Superior temporal gyrus (tissue), 1 donor: ENCODE results near the gene KCTD10.

ENCODE experiments used
- DNase-seq: peaks from one replicate; pipeline ENCODE4 v3.0.0-alpha.2; 2016; ENCODE audit errors: extremely low spot score

KCTD10 gene, protein sequence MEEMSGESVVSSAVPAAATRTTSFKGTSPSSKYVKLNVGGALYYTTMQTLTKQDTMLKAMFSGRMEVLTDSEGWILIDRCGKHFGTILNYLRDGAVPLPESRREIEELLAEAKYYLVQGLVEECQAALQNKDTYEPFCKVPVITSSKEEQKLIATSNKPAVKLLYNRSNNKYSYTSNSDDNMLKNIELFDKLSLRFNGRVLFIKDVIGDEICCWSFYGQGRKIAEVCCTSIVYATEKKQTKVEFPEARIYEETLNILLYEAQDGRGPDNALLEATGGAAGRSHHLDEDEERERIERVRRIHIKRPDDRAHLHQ

DNA sequence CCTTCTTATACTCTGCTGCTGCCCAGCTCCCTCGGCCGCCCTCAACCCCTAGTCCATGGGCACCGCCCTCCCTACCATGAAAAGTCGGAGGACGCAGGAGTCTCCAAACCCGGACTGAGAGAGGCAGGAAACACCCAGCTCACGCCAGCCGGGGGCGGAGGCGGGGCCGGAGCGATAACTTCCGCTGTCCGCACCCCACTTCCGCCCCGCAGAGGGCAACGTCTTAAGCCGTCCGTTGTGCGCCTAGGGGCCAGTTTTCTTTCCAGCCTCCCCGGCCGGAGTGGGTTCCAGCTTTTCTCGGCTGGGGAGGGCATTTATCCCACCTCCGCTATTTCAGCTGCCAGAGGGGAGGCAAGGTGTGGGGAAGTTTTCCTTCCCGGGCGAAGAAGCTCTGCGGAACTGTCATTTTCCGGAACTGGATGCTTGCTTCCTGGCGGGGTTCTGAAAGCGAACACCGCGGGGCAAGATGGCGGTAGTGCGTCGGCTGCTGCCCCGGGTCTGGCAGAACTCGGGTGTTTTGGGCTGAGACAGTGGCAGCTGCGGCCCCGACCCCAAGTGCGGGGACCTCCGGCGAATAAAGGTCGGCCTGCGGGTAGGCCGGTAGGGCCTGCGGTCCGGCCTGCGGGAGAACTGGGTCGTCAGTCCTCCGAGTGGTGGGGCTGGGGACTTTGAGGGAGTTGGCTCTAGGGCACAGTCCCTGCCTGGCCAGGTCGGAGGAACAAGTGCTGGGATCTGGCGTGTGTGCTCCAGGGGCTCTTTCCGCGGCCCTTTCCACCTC is at the start of gene KCTD10, which contains the start of gene UBE3B:
Gene KCTD10, minus strand, starts transcription at position 116 of the 778 bp plus-strand sequence. Its CDS starts 38 bp downstream, at position 78.
Gene UBE3B, plus strand, starts transcription at position 450 of the 778 bp plus-strand sequence. CDS start 5,918 bp downstream, outside the sequence.
- peak; percentile 91 for DNase-seq

DNA sequence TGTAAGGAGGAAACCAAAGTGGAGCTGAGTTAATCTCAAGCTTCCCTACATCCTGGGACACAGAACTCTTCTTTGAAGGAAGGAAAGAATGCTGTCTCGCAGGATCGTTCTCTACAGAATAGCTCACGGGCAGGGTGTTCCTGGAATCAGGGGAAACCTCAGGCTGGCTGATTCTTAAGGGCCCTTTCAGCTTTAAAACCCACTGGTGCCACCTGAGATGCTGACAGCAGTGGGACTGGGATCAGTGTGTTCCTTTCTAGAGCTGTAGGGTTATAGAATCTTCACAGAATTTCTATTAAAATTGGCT is 48.1 kb upstream of the KCTD10 start:
- no peak for DNase-seq

DNA sequence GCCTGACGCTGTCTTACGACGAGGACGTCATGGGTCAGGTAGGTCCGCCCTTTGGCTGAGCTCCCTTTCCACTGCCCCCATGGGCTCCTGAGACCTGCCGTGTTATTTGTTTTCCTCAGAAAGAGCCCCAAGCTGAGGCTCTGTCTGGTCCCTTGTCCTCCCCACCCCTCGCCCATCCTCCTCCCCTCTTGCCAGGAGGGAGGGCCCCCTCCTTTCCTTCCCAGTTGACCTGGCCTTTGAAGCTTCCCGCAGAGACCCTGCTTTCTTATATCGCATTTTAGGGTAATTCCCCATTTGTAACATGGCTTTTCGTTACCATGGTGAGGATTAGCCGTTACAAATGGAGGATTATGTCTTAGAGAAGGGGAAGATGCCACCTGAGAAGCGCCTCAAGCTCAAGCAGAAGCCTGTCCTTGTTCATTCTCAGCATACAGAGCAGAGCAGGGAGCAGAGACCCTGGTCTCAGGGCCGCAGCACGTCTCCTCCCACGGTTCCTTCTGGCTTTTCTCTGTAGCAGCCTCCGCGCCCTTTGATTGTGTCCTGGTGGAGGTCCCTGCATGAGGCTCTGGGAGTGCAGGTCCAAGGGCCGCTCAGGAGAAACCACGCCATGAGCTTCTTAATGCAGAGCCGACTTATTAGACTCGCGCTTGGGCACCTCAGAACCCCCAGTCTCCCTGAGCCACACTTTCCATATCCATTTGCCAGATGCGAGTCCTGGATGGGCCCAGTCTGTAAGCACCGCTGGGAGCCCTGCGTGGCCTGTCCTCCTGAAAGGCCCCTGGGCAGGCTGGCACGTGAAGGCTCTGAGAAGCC is 47.6 kb upstream of the KCTD10 start:
- no peak for DNase-seq

DNA sequence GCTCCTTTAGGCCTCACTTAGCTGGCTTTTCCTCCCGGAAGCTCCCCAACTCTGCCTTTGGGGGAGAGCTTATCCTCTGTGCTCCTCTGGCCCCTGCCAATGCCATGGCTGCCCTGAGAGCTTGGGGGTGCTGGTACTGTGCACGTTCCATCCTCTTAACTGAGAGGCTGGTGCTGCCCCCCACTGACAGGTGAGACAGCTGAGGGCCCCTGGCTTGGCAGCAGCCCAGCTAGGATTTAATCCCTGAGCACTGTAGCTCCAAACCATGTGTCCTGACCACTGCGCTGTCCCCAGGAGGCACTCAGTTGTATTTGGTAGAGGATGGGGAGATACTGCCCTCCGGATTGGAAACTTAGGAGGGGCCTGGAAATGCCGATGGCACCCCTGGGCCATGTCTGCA is 46.4 kb upstream of the KCTD10 start:
- no peak for DNase-seq

DNA sequence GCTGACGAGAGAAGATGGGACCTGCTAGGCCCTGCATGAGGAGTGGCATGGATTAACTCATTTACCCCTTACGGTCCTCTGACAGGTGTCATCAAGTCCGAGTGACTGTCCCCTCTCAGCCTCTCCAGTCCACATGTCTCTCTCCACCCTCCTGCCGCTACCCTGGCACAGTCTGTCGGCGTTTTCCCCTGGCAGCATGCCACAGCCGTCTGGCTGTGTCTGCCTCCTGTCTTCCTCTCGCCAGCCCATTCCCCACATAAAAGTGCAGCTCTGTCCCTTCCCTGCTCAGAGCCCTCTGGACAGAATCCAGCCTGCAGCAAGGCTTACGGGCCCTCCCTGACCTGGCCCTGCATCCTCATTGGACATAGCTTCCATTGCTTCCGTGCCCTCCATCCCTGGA is 46.0 kb upstream of the KCTD10 start:
- DNase-seq = peak; percentile 31

DNA sequence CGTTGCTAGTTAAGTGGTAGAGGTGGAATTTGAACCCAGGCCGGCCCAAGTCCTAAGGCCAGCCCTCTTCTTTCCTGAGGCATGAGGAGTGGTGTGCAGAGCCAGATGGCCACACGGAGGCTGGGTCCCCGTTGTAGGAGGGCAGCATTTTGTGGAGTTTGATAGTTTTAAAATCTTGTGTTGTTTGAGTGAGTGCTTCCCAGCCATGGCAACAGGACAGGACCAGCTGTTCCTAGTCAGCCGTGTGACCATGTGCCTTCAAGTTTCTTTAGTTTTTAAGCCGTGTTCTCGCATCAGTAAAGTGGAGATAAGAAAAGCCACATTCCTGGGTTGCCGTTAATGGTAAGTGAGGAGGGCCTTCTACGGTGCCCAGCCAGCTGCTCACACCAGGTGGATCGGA is 44.7 kb upstream of the KCTD10 start:
- no peak for DNase-seq

DNA sequence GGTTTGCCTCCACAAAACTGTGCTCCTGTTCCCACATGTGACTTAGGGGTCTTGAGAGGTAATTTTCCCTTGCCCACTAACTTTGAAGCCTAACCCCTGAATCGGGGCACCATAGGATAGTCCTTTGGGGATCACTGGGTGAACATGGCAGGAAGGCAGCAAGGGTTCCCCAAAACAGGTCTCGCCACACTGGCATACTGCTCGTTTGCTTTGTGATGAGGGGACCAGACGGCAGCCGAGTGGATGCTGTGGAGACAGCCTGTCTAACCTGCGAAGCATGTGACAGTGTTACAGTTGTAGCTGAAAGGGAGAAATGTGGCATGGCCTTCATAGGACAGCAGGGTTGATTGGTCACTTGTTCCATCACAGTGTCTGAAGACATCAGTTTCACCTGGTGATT is 42.7 kb upstream of the KCTD10 start:
- DNase-seq = no peak

DNA sequence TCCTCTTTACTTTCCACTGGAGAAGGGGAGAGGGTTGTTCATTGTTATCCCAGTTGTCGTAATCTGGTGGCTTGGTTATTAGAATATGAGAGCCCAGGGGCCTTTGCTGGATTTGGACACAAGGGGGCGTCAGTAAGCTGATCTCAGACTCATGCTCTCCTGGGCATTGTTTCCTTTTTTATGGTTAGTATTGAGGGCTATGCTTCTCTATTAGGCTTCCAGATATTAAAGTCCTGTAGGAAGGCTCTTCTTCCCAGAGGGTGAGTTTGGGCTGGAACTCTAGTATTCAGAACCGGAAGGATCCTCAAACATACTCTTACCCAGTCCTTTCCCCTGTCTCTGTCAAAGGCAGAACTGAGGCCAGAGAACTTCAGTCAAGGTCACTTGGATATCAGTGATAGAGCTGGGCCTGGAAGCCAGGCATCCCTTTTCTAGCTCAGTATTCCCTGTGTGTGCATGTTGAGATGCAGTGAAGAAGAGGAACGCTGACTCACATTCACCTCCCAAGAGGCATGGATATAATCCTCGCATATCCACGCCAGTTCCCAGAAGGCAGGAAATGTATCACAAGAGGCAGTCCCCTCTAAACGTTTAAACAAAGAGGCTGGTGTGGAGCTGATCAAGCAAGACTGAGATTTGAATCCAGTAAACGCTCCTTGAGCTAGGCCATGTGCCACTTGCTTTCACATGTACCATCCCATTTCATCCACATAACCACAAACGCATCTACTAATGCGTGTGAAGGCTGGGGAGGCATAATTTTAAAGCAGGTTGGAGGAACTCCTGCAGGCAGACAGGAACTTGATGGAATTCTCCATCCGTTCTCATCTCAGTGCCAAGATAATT is 41.9 kb upstream of the KCTD10 start:
- peak; percentile 96 for DNase-seq

DNA sequence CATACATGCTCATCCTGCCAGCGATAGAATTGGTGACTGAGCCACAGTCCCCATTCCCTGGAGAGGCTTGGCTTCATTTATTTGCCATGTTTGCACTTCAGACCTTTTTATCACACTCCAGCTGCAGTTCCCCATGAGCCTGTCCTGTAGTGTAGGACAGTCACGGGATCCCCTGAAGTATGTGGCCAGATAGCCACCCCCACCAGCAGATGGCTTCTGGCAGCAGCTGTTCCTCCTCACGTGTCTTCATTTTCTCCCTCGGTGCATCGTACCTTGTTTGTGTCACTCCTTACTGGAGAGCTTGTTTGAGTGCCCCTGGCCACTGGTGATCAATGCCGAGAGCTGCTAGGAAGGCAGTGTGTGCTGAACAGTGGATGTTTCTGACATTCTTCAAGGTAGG is 40.5 kb upstream of the KCTD10 start:
- DNase-seq = no peak

DNA sequence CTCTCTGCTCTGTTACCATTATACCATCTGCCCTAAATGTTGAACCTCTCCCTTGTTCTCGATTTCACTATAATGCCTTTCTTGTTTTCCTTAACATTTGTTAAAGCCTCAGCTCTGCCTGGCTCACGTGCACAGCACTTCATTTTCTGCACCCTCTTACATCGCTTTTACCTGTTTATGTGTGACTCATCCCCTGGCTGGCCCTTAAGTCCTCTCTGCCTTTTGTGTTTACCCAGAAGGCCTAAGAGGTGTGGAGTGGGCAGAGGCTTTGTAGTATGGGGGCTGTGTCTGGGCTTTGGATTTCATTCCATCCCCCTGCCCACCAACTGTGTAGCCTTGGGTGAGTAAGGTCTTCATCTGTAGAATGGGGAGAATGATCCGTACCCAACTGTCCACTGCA is 36.9 kb upstream of the KCTD10 start:
- DNase-seq = no peak

DNA sequence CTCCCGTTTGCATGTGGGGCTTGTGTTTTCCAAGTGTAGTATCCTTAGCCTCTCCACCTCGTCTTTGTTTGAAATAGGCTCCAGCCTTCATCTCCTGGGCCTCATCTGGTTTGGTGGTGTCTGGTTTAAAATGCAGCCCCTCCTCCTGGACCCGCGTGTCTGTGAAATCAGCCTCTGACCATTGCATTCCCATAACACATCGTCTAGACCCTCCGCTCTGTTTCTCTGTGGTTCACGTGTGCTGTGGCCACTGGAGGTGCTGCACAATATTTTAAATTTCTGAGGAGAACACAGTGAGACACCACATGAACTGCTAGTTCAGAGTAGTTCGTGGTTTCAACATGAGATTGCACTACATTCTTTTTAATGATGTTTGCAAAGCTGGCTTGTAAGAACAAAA is 36.0 kb upstream of the KCTD10 start:
- DNase-seq = no peak

DNA sequence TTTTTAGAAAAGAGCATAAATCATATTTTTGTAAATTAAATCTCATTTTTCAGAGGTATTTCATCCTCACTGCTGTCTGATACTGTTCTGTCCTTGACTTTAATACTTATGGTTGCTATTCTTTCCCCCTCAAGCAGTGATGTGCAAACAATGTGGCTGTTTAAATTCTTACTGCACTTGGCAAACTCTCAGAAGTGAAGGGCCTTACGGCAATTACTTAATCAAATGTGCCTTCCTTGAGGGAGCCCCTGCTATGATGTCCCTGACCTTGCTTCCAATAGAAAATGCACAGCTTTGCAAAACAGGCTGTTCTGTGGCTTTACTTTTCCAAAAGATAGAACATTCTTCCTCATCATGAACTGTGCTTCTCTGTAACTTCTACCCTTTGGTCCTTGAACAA is 35.5 kb upstream of the KCTD10 start:
- DNase-seq = no peak

DNA sequence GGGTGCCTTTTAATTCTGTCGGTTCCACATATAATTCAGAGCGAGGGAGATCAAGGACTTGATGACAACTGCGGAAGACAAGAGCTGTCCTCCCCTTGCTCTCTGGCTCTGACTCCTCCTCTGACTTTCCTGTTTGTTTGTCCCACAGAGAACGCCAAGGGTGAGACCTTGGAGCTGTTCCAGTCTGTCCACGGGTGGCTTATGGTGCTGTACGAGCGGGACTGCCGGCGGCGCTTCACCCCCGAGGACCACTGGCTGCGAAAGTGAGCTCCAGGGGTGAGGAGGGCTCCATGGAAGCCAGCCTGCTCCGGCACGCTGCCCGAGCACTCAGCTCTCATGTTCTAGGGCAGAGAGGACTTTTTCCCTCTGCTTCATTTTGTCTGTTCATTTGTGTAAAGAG is 33.1 kb upstream of the KCTD10 start:
- DNase-seq = no peak

DNA sequence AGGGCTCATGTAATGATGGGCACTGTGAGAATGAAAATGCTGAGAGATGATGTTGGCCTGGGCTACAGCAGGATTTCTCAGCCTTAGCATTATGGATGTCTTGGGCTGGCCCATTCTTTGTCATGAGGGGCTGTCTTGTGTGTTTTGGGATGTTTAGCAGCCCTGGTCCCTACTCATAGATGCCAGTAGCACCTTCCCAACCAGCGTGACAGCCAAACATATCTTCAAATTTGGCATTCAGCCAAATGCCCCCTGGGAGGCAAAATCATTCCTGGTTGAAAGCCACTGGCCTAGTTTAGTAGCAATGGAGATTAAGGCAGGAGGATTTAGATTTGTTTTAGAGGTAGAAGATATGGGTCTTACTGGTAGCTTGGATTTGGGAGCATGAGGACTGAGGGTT is 27.0 kb upstream of the KCTD10 start:
- no peak for DNase-seq

DNA sequence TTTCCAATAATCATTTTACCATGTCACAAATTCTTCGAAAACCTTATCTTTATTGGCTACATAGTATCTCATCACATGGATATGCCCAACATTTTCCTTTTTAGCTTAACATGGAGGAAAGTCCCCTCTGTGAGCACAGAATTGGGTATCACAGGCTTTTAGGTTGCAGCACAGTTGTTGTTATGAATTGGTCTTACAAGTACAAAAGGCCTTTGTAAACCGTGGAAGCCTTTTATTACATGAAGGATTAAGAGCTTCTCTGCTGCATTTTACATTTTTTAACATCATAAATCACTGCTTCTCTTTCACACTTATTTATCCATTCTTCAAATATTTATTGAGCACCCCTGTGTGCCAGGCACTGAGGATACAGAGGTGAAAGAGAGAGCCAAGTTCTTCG is 26.5 kb upstream of the KCTD10 start:
- DNase-seq = peak; percentile 79

DNA sequence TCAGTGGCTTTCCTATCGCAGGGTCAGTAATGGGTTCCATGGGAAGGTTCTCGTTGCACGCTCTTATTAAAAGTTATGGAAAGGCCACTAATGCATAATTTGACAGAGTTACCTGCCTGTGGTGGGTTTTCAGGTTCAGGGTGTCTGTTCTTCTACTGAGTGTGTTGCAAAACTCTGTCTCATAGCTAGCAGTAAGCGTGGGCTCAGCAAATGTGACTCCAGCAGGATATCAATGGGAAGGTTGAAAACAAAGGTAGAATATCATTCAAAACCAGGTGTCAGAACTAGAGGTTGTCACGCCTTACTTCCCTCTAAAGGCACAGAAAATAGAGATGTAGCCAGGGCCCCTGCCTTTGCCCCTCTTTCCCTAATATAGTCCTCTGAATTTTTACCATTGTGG is 25.2 kb upstream of the KCTD10 start:
- no peak for DNase-seq

DNA sequence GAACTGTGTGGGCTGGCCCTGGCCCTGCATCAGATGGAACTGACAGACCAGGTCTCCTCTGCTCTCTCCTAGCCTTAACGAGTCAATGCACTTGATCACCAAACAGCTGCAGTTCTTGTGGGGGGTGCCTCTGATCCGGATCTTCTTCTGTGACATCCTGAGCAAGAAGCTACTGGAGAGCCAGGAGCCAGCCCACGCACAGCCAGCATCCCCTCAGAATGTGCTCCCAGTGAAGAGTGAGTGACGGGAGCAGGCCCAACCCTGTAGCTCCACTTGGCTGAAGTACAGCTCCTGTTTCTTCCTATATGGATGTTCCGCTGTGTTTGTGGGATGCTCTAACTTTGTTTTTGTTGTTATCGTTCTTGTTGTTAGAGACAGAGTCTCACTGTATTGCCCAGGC is 24.2 kb upstream of the KCTD10 start:
- no peak for DNase-seq

DNA sequence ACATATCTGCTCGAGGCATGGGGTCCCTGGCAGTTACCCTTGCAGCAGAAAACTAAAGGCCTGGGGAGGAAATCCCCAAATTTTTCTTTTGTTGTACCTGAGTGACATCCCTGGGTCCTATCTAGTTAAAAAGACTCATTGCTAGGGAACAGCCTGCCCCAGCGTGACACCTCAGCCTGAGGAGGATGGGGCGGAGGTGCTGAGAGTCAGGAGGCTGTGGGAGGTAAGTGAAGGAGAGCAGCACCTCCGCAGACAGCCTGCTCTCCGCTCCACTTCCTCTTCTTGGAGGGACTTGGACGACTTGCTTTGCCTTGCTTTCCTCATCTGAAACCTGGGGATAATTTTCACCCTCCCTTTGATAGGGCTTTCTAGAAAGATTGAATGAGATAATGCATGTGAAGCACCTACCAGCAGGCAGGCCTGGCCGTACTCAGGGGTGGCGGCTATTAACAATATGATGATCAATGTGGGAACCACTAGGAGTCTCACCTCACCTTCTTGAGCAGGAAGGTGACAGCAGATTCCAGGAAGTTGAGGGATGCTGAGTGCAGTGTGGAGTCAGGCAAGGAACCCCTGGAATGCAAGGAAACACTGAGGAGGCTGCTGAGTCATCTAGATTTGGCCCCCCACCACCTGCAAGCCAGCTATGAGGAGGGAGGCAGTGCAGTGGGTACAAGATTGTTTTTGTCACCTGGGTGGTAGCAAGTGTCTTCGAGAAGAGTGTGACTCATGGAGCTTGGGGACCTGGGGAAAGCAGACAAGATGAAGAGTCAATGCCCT is 23.5 kb upstream of the KCTD10 start:
- DNase-seq = no peak

DNA sequence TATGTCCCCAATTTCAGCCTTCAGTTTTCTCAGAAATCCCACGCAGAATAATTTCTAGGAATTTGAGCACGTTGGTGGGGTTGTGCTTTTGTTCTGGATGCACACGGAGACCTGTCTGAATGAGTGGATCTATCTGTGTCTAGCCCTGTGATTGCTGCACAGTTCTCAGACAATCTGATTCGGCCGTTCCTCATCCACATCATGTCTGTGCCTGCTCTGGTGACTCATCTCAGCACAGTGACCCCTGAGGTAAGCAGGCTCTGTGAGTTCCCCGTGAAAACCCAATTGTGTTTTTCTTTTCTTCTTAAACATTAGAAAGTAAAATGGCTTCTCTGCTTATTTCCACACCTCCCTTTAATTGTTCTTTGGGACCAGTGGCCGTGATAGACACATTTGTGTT is 20.6 kb upstream of the KCTD10 start:
- DNase-seq = no peak

DNA sequence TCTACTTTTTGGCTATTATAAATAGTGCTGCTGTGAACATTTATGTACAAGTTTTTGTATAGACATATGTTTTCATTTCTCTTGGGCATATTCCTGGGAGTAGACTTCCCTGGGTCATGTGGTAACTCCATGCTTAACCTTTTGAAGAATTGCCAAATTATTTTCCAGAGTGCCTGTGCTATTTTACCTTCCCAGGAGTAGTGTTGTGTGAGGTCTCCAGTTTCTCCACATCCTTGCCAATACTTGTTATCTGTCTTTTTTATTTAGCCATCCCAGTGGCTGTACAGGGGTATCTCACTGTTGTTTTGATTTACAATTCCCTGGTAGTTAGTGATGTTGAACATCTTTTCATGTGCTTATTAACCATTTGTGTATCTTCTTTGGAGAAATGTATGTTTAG is 19.2 kb upstream of the KCTD10 start:
- no peak for DNase-seq

DNA sequence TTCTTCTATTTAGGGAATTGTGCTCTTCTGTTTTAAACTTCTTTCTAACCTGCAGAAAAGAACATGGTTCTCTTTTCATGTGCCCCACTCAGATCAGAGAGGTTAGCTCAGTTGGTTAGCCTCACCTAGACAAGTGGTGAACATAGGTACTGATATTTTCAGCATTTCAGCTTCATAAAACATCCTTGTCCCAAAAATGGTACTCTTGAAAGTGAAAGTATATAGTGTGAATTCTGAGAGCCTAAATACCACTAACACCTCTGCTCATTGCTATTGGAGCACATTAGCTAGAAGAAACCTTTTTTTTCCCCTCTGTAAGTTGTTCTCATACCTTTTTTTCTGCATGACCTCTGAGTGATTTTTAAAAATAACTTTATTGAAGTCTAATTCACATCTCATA is 17.9 kb upstream of the KCTD10 start:
- no peak for DNase-seq
